ENCODE data around the gene KHDC3L. TPM values are rescaled to one million over a fixed set of nuclear protein-coding genes. Genes with fewer than 3 reads are reported as not detected.

KHDC3L gene
- total and polyA plus RNA-seq, 7 donors, result not detected

DNA sequence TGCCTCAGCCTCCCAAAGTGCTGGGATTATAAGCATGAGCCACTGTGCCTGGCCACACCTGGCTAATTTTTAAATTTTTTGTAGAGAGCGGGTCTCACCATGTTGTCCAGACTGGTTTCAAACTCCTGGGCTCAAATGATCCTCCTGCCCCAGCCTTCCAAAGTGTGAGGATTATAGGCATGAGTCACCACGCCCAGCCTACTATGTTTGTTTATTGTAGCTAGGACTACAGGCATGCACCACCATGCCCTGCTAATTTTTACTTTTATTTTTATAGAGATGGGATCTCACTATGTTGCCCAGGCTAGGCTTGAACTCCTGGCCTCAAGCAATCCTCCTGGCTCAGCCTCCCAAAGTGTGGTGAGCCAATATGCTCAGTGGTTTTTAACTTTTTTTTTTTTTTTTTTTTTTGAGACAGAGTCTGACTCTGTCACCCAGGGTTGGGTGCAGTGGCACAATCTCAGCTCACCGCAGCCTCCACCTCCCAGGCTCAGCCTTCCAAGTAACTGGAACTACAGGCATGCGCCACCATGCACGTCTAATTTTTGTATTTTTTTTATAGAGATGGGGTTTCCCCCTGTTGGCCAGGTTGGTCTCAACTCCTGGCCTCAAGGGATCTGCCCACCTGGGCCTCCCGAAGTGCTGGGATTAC, 20.1 kb downstream of the KHDC3L start:
- H3K4me1 ChIP-seq, result no peaks in the 10 kb centered on the region
- H3K36me3 ChIP-seq (ENCODE audit: insufficient read depth in 1 of 2, low read depth in 1 of 2), result no peaks in the 10 kb centered on the region
- H3K27ac ChIP-seq, result no peak overlapping the region
- no peak for TF ChIP-seq CTCF (IDR thresholded peaks at IDR 0.05)
- WGBS, 3 donors, result 82 to 85% (median 84%) methylated on average over 6 of the region's 6 CpGs
- DNase-seq (no peak), ATAC-seq (no peak)
- intact Hi-C loops (cut with DNase I), result no loop called here
- no peak overlapping the region for H3K4me3 ChIP-seq
- no peaks in the 10 kb centered on the region for H3K27me3 ChIP-seq (ENCODE audit: insufficient read depth in 3 of 3, low read length in 2 of 3)
- no peaks in the 10 kb centered on the region for H3K9me3 ChIP-seq

DNA sequence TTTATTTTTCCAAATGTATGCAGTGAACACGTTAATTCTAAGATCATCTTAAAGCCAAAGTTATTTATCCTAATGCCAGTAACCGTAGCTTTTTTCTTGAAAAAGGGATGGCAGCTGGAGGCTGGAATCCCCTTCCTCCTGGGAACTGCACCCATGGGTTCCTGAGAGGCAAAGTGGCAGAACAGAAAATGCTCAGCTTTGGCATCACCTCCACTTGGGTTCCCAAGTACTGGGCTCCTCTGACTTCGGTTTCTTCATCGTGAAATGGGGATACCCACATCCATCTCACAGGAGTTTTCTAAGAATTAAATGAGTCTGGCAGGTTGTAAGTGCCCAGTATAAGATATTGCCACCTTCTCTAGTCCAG, 26.0 kb downstream of the KHDC3L start:
- WGBS, 3 donors, result 23 to 33% (median 28%) methylated on average over 4 of the region's 4 CpGs
- no peak for ATAC-seq
- no peaks in the 10 kb centered on the region for H3K36me3 ChIP-seq (ENCODE audit: insufficient read depth in 1 of 2, low read depth in 1 of 2)

GRCh38 chr6:73388800-73389512, 26.5 kb downstream of the KHDC3L start:
- Histone ChIP-seq H3K4me3 (peak overlapping the region; percentile 65), H3K9me3 (no peaks in the 10 kb centered on the region), H3K27ac (no peak overlapping the region), H3K4me1 (peaks cover 3% of the 10 kb centered on the region), H3K27me3 (ENCODE audit: insufficient read depth in 3 of 3, low read length in 2 of 3) (no peaks in the 10 kb centered on the region), H3K36me3 (ENCODE audit: insufficient read depth in 1 of 2, low read depth in 1 of 2) (no peaks in the 10 kb centered on the region)
- TF ChIP-seq CTCF (IDR thresholded peaks at IDR 0.05), result peak; percentile 50
- 2 to 3% (median 3%) methylated on average over 38 of the region's 38 CpGs for WGBS, 3 donors
- intact Hi-C loops (cut with DNase I), result no loop called here
- DNase-seq (peak; percentile 25 to 56), ATAC-seq (peak in 3 of 4 donors; percentile 35 to 75 (median 58))

More for the DNA sequence above, 26.0 kb downstream of the KHDC3L start:
- peaks cover 3% of the 10 kb centered on the region for H3K4me1 ChIP-seq
- H3K9me3 ChIP-seq, result no peaks in the 10 kb centered on the region
- no peaks in the 10 kb centered on the region for H3K27me3 ChIP-seq (ENCODE audit: insufficient read depth in 3 of 3, low read length in 2 of 3)
- intact Hi-C loops (cut with DNase I), result no loop called here
- no peak for DNase-seq
- H3K27ac ChIP-seq, result no peak overlapping the region
- H3K4me3 ChIP-seq, result peak overlapping the region; percentile 65
- no peak for TF ChIP-seq CTCF (IDR thresholded peaks at IDR 0.05)

DNA sequence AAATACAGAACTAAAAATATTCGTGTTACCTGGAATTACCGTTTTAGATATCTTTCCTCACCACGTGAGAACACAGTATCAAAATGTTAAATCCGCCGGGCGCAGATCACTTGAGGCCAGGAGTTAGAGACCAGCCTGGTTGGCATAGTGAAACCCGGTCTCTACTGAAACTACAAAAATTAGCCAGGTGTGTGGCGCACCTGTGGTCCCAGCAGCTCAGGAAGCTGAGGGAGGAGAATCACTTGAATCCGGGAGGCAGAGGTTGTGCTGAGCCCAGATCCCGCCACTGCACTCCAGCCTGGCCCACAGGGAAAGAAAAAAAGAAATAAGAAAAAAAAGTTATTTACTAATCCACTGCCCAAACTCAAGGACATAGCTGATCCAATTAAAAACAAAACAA, 27.4 kb downstream of the KHDC3L start:
- no peaks in the 10 kb centered on the region for H3K36me3 ChIP-seq (ENCODE audit: insufficient read depth in 1 of 2, low read depth in 1 of 2)
- intact Hi-C loops (cut with DNase I), result no loop called here
- no peak overlapping the region for H3K4me3 ChIP-seq
- no peaks in the 10 kb centered on the region for H3K9me3 ChIP-seq
- DNase-seq (no peak), ATAC-seq (no peak)
- H3K27me3 ChIP-seq (ENCODE audit: insufficient read depth in 3 of 3, low read length in 2 of 3), result no peaks in the 10 kb centered on the region
- H3K4me1 ChIP-seq, result peaks cover 3% of the 10 kb centered on the region
- H3K27ac ChIP-seq, result no peak overlapping the region
- WGBS, 3 donors, result 83 to 86% (median 84%) methylated on average over 10 of the region's 10 CpGs
- TF ChIP-seq CTCF (IDR thresholded peaks at IDR 0.05), result no peak

Data from psoas muscle (tissue), 8 donors.